IgD-negative memory B cell (primary cell): ENCODE measurements around the gene FKTN. TPM values are rescaled to one million over a fixed set of nuclear protein-coding genes. Genes with fewer than 3 reads are reported as not detected.

Experiments
- H3K27ac Mint-ChIP-seq, 3 donors: one replicate each; pipeline ENCODE4 v1.8.0; 2020 to 2022; ENCODE audit warnings: mild to moderate bottlenecking in 3 of 3, mixed read lengths in 3 of 3, moderate library complexity in 1 of 3
- H3K27me3 Mint-ChIP-seq: one replicate; pipeline ENCODE4 v1.8.0; 2021; ENCODE audit warnings: mixed read lengths
- H3K36me3 Mint-ChIP-seq: one replicate; pipeline ENCODE4 v1.8.0; 2020; ENCODE audit warnings: mild to moderate bottlenecking, mixed read lengths
- H3K4me1 Mint-ChIP-seq, 3 donors: one replicate each; pipeline ENCODE4 v1.8.0; 2020 to 2022; ENCODE audit warnings: mixed read lengths in 3 of 3, mild to moderate bottlenecking in 1 of 3
- H3K4me3 Mint-ChIP-seq, 4 donors: one replicate each; pipeline ENCODE4 v1.8.0; 2020 to 2022; ENCODE audit warnings: mild to moderate bottlenecking in 4 of 4, mixed read lengths in 4 of 4, moderate library complexity in 3 of 4
- H3K9me3 Mint-ChIP-seq, 3 donors: one replicate each; pipeline ENCODE4 v1.8.0; 2020 to 2021; ENCODE audit warnings: mixed read lengths in 3 of 3, mild to moderate bottlenecking in 1 of 3
- polyA plus RNA-seq: library from polyadenylated mRNA; unstranded; fragments of 300-500 nt; fragmentation: Illumina TruSeq; gene quantifications from one replicate; pipeline ENCODE4 v1.2.3, GENCODE V29; 2021

The FKTN gene
- polyA plus RNA-seq, 1 donor from 2014 or later = 0.65 TPM

DNA sequence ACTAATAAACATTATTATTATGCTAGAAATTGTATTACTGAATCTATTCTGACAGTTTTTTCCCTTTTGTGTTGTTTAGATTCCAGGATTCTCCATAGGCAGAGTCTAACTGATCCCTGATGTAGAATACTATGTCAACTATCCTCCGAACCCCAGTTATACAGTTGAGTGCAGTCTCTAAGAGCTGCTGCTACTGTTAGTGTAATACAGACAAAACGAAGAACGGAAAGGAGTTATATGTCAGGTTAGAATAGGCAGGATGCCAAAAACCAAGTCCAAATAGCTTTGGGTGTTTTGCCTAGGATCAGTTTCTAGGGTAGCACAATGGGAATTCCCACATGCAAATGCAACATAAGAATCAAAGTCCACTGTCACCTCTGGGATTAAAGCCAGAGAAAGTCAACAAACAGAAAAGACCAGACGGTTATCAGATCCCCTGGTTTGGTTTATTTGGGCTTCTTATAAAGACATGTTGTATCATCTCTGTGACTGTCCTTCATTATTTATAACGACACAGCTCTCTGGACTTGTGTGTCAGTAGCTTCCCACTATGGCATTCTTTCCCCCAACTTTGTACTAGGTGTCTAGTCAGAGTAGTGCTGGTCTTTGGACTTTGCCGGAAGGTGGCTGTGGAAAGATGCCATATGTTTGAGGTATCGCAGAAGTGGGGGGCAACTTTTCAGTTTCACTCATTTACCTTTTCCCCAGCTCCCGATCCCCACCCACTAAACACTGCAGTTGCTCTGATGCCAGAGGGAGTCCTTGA is 121.5 kb downstream of the FKTN start:
- H3K27ac Mint-ChIP-seq = no peak overlapping the region
- no peaks in the 10 kb centered on the region for H3K9me3 Mint-ChIP-seq
- H3K27me3 Mint-ChIP-seq = peaks cover 3% of the 10 kb centered on the region
- no peaks in the 10 kb centered on the region for H3K4me1 Mint-ChIP-seq
- peaks cover 2% of the 10 kb centered on the region for H3K36me3 Mint-ChIP-seq
- H3K4me3 Mint-ChIP-seq = no peak overlapping the region

DNA sequence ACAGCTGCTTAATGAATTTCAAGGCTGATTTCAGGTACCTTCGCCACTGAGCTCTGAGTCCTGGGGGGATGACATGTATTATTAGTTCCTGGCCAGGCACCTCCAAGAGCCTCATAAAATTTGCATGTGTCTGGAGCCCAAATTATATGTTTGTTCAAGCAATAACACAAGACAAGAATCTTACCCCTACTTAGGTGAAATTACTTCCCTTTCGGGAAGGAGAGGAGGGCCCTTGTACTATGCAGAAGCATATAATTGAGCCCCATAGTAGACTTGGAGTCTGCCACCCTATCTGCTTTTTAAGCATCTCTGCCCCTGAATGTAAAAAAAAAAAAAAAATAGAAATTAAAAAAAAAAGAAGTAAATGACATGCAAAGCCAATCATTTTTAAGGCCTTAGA is 123.4 kb downstream of the FKTN start:
- H3K36me3 Mint-ChIP-seq = peaks cover 2% of the 10 kb centered on the region
- H3K4me1 Mint-ChIP-seq = no peaks in the 10 kb centered on the region
- no peaks in the 10 kb centered on the region for H3K9me3 Mint-ChIP-seq
- H3K27me3 Mint-ChIP-seq = peaks cover 3% of the 10 kb centered on the region
- no peak overlapping the region for H3K4me3 Mint-ChIP-seq
- no peak overlapping the region for H3K27ac Mint-ChIP-seq

DNA sequence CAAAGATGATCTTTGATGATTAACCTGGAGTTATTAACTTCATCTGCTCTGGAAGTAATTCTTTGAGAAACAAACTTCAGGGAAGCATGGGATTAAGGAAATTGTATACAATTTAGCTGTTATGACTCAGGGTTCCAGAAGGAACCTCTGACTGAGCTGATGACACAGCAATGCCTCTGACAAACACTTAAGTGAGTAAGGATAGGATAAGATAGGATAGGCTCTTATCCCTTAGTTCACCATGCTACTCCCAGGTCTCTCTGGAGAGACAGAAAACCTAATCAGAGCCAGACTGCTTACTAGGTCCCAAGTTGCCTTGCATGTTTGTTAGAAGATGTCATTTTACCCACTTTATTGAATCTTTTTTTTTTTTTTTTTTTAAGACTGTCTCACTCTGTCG is 123.8 kb downstream of the FKTN start:
- peaks cover 2% of the 10 kb centered on the region for H3K36me3 Mint-ChIP-seq
- no peaks in the 10 kb centered on the region for H3K9me3 Mint-ChIP-seq
- no peak overlapping the region for H3K4me3 Mint-ChIP-seq
- peaks cover 3% of the 10 kb centered on the region for H3K27me3 Mint-ChIP-seq
- no peak overlapping the region for H3K27ac Mint-ChIP-seq
- no peaks in the 10 kb centered on the region for H3K4me1 Mint-ChIP-seq

DNA sequence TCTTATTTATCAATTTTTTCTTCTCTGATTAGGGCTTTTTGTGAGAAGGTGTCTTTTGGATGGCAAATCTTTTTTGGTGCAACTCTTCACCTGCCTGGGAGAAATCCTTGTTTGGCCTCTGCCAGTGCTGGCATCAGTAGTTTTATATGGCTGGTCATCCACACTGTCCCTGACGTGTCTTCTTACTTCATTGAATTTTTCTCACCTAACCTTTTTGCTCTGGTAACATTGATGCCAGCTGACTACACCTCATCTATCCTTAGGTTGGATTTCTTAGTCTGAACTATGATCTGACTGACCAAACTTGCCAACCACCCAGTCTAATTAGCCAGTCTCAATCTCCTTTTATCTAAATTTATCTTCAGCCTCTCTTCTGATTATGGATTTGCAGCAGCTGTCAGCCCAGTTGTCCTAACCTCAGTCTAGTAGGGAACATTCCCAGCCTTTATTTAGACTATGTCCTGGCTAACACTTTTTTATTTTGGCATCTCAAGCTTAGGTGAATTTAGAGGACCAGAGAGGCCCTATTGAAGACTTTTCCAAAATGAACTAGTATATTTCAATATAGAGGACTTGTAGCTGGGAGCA is 125.9 kb downstream of the FKTN start:
- no peaks in the 10 kb centered on the region for H3K4me1 Mint-ChIP-seq
- peaks cover 8% of the 10 kb centered on the region for H3K27me3 Mint-ChIP-seq
- H3K36me3 Mint-ChIP-seq = peaks cover 4% of the 10 kb centered on the region
- no peak overlapping the region for H3K4me3 Mint-ChIP-seq
- no peaks in the 10 kb centered on the region for H3K9me3 Mint-ChIP-seq
- no peak overlapping the region for H3K27ac Mint-ChIP-seq

DNA sequence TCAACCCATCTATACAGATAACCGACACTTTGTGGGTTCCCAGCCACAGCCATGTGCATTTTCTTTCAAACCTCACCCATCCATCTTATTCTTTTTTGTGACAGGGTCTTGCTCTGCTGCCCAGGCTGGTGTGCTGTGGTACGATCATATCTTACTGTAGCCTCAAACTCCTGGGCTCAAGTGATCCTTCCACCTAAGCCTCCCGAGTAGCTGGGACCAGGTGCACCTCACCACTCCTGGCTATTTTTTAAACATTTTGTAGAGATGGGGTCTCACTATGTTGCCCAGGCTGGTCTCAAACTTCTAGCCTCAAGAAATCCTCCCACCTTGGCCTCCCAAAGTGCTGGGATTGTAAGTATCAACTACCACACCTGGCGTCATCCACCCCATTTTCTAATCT is 129.0 kb downstream of the FKTN start:
- Mint-ChIP-seq H3K36me3 (peaks cover 4% of the 10 kb centered on the region), H3K4me3 (no peak overlapping the region), H3K27me3 (peaks cover 10% of the 10 kb centered on the region), H3K27ac (no peak overlapping the region), H3K4me1 (no peaks in the 10 kb centered on the region), H3K9me3 (no peaks in the 10 kb centered on the region)

Other genes starting within 250 kb of the FKTN start
- 4.6 TPM for gene FSD1L, start 110.1 kb upstream of the FKTN start, polyA plus RNA-seq
- 9.3 TPM for gene TAL2, start 104.3 kb downstream of the FKTN start, polyA plus RNA-seq
- gene TMEM38B, start 136.4 kb downstream of the FKTN start, polyA plus RNA-seq = 38.5 TPM